ENCODE measurements around the gene SLC11A2. TPM values are rescaled to one million over a fixed set of nuclear protein-coding genes. Genes with fewer than 3 reads are reported as not detected.

SLC11A2 gene
- total and polyA plus RNA-seq, 3 experiments from 2014 or later = 14.0 to 36.9 (median 35.2) TPM

Other genes with a start within 250 kb of the SLC11A2 start
- not detected for gene TMPRSS12, start 183.5 kb downstream of the SLC11A2 start, total RNA-seq
- not detected for gene TMPRSS12, start 183.5 kb downstream of the SLC11A2 start, polyA plus RNA-seq
- gene HIGD1C, start 73.8 kb downstream of the SLC11A2 start, total RNA-seq = not detected
- gene HIGD1C, start 73.8 kb downstream of the SLC11A2 start, polyA plus RNA-seq = not detected
- 10 to 100 TPM; 61.8 to 64.3 TPM for gene LETMD1, start 21.9 kb upstream of the SLC11A2 start, total RNA-seq
- 24.4 TPM for gene LETMD1, start 21.9 kb upstream of the SLC11A2 start, polyA plus RNA-seq
- 10 to 100 TPM; 20.5 to 21.5 TPM for gene CSRNP2, start 57.2 kb upstream of the SLC11A2 start, total RNA-seq
- 4.8 TPM for gene CSRNP2, start 57.2 kb upstream of the SLC11A2 start, polyA plus RNA-seq
- gene TFCP2, start 146.8 kb upstream of the SLC11A2 start, total RNA-seq = 10 to 100 TPM; 41.0 to 41.9 TPM
- 13.9 TPM for gene TFCP2, start 146.8 kb upstream of the SLC11A2 start, polyA plus RNA-seq
- 10 to 100 TPM; 12.0 to 15.4 TPM for gene POU6F1, start 191.7 kb upstream of the SLC11A2 start, total RNA-seq
- gene POU6F1, start 191.7 kb upstream of the SLC11A2 start, polyA plus RNA-seq = 2.2 TPM
- gene DAZAP2, start 212.4 kb upstream of the SLC11A2 start, total RNA-seq = 100 to 1,000 TPM in 1 of 2 experiments, 10 to 100 TPM in 1; 97.2 to 100 TPM
- gene DAZAP2, start 212.4 kb upstream of the SLC11A2 start, polyA plus RNA-seq = 1,407 TPM
- gene SMAGP, start 244.0 kb upstream of the SLC11A2 start, total RNA-seq = under 1 TPM; 0.72 to 0.84 TPM
- gene SMAGP, start 244.0 kb upstream of the SLC11A2 start, polyA plus RNA-seq = 28.9 TPM